Loucy (cell line): ENCODE data around the gene TANGO2.

Experiments
- EZH2phosphoT487 ChIP-seq: fragments of 200-600 bp; IDR thresholded peaks from 2 replicates; pipeline ENCODE4 v1.6.1; 2018; ENCODE audit warnings: antibody characterized with exemption, mild to moderate bottlenecking, moderate library complexity, borderline replicate concordance
- TF ChIP-seq, protein P1 (sequence below): fragments of 200-600 bp; sonication (generic); conservative IDR thresholded peaks from 2 replicates; pipeline ENCODE4 v1.5.1; 2014; ENCODE audit warnings: mild to moderate bottlenecking, antibody characterized with exemption, low read length

DNA sequence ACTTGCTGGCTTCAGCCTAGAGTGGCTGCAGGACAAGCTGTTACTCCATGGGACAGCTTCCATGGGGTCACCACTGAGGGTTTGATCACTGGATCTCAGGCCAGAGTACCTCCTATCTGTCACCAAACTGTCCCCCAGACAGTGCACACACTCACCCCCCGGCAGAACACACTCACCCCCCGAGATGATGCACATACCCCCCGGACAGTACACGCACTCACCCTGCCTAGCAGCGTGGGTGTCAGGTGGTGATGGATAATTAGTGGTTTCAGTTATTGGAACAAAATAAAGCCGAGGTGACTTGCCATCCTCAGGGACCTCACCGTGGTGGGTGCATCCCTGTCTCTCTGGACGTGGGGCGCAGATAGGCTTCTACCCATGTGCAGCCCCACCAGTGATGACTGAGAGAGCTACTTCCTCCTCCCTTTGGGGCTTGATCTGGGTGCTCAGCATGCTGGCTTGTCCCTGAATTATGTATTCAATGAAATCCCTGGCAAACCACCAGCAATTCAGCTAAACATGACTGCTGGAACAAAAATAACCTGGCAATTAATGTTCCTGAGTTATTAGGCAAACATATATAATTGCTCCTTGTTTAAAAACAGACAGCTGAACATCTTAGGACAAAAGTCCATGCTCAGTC, 18.9 kb downstream of the TANGO2 start:
- TF ChIP-seq, protein P1, sequence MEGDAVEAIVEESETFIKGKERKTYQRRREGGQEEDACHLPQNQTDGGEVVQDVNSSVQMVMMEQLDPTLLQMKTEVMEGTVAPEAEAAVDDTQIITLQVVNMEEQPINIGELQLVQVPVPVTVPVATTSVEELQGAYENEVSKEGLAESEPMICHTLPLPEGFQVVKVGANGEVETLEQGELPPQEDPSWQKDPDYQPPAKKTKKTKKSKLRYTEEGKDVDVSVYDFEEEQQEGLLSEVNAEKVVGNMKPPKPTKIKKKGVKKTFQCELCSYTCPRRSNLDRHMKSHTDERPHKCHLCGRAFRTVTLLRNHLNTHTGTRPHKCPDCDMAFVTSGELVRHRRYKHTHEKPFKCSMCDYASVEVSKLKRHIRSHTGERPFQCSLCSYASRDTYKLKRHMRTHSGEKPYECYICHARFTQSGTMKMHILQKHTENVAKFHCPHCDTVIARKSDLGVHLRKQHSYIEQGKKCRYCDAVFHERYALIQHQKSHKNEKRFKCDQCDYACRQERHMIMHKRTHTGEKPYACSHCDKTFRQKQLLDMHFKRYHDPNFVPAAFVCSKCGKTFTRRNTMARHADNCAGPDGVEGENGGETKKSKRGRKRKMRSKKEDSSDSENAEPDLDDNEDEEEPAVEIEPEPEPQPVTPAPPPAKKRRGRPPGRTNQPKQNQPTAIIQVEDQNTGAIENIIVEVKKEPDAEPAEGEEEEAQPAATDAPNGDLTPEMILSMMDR, result no peak
- TF ChIP-seq EZH2phosphoT487, result no peak
